ENCODE data around the gene DDX24.

The DDX24 gene

GRCh38 chr14:93998871-93999403 is 82.1 kb downstream of the DDX24 start:
- Histone ChIP-seq H3K4me1 (ENCODE audit: control insufficient read depth, insufficient read depth, low read length) (no peaks in the 10 kb centered on the region), H3K27ac (ENCODE audit: low read length) (no peak overlapping the region), H3K4me3 (ENCODE audit: low read length) (no peak overlapping the region), H3K27me3 (ENCODE audit: control insufficient read depth, insufficient read depth, low read length) (no peaks in the 10 kb centered on the region), H3K9me3 (ENCODE audit: control insufficient read depth, insufficient read depth, low read length) (no peaks in the 10 kb centered on the region), H3K36me3 (ENCODE audit: control insufficient read depth, insufficient read depth, low read length) (no peaks in the 10 kb centered on the region)
- no peak for DNase-seq (ENCODE audit: low read depth, low spot score)
- no CpG with 5 or more reads among the region's 7 CpGs for WGBS (ENCODE audit: insufficient coverage, insufficient read length)
